Measurements from ENCODE around the gene PWWP2B.

GRCh38 chr10:132434405-132435005 is 37.5 kb downstream of the PWWP2B start:
- TF ChIP-seq CTCF (IDR thresholded peaks at IDR 0.05) (no peak), POLR2A (IDR thresholded peaks at IDR 0.05) (no peak)

All from esophagus squamous epithelium (tissue), 4 donors.